Skeletal muscle tissue (tissue), 4 donors: ENCODE results near the gene IDI1. TPM values are rescaled to one million over a fixed set of nuclear protein-coding genes. Genes with fewer than 3 reads are reported as not detected.

Experiments used
- H3K27ac ChIP-seq: one replicate; pipeline ENCODE4 v1.7.0; 2013; ENCODE audit warnings: mild to moderate bottlenecking, low read depth, low read length, inconsistent platforms
- H3K27me3 ChIP-seq, 3 donors: one replicate each; pipeline ENCODE4 v1.7.0; 2013; ENCODE audit warnings: low read length in 3 of 3; ENCODE audit not compliant: control insufficient read depth in 3 of 3, insufficient read depth in 3 of 3
- H3K36me3 ChIP-seq, 3 donors: one replicate each; pipeline ENCODE4 v1.7.0; 2013; ENCODE audit warnings: low read length in 3 of 3; ENCODE audit not compliant: control insufficient read depth in 3 of 3, insufficient read depth in 3 of 3
- H3K4me1 ChIP-seq, 3 donors: one replicate each; pipeline ENCODE4 v1.7.0; 2013; ENCODE audit warnings: low read length in 3 of 3, mild to moderate bottlenecking in 3 of 3; ENCODE audit not compliant: control insufficient read depth in 3 of 3, insufficient read depth in 3 of 3
- H3K4me3 ChIP-seq, 3 donors: one replicate each; pipeline ENCODE4 v1.7.0; 2013; ENCODE audit warnings: low read length in 3 of 3
- H3K9ac ChIP-seq, 3 donors: one replicate each; pipeline ENCODE4 v1.7.0; 2013; ENCODE audit warnings: low read length in 3 of 3, mild to moderate bottlenecking in 3 of 3, moderate library complexity in 2 of 3, low read depth in 1 of 3
- H3K9me3 ChIP-seq, 3 donors: one replicate each; pipeline ENCODE4 v1.7.0; 2013; ENCODE audit warnings: low read length in 3 of 3; ENCODE audit not compliant: control insufficient read depth in 3 of 3
- total RNA-seq: library from RNA; depleted of rRNA; stranded (reverse); fragments of >200 nt; gene quantifications from one replicate; pipeline ENCODE4 v1.2.3, GENCODE V29; 2014
- donor health status: Osteomylitis.

Gene IDI1
- total RNA-seq, 1 donor from 2014 or later, result 31.8 TPM

DNA sequence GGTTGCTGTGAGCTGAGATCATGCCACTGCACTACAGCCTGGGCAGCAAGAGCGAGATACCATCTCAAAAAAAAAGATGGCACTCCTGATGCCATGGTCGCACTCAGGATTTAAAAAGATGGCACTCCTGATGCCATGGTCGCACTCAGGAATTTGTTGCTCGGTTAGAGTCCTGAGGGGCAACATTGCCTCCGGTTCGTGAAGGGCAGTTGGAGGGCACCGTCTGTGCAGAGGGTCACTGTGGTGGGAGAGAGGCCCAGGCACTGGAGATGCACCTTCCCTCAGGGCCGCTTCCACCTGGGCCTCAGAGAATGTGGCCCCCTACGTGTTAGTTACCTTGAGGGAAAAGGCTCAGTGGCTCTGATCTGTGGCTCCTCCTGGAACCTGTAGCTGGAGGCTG is 42.3 kb downstream of the IDI1 start:
- Histone ChIP-seq H3K4me3 (no peak overlapping the region), H3K4me1 (no peaks in the 10 kb centered on the region), H3K9ac (no peak overlapping the region), H3K9me3 (peaks cover 0 to 6% (median 0%) of the 10 kb centered on the region in 3 donors), H3K27ac (no peak overlapping the region), H3K27me3 (no peaks in the 10 kb centered on the region), H3K36me3 (peaks cover 75 to 88% (median 84%) of the 10 kb centered on the region in 3 donors)

DNA sequence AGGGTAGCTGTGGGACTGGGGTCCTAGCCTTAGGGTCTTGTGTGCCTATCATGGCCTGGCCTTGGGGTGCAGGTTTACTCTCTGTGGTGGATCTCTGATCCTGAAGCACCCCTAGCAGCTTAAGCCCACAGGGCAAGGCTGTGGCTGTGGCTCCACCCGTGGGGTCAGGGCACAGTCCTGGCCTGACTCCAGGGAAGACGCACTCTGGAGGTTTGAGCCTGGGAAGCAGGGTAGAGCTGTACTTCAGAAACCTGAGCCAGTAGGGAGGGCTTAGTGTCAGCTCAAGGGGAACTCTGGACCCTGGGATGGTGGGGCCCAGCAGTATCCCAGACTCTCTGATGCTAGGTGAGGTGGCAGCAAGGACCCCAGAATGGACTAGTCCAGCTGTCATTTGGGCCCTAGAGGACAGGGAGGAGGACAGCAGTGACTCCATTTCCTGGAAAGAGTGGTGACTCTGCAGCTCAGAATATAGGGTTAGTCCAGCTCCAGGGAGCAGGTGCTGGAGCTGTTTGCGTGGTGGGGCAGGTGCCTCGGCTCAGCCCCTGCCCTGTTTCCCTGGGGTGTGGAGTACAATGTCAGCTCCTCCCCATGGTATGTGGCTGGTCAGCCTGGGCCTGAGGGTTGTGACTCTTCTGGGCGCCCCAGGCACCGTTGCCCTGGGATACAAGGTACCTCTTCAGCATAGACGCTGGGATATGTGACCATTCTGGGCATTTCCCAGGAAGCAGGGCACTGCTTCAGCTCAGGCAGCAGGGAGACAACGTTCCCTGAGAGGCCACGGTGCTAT is 44.8 kb downstream of the IDI1 start:
- no peak overlapping the region for H3K4me3 ChIP-seq
- H3K9ac ChIP-seq, result no peak overlapping the region
- H3K36me3 ChIP-seq, result peaks cover 75 to 86% (median 84%) of the 10 kb centered on the region in 3 donors
- H3K27me3 ChIP-seq, result no peaks in the 10 kb centered on the region
- H3K4me1 ChIP-seq, result no peaks in the 10 kb centered on the region
- peaks cover 0 to 6% (median 0%) of the 10 kb centered on the region in 3 donors for H3K9me3 ChIP-seq
- H3K27ac ChIP-seq, result no peak overlapping the region

DNA sequence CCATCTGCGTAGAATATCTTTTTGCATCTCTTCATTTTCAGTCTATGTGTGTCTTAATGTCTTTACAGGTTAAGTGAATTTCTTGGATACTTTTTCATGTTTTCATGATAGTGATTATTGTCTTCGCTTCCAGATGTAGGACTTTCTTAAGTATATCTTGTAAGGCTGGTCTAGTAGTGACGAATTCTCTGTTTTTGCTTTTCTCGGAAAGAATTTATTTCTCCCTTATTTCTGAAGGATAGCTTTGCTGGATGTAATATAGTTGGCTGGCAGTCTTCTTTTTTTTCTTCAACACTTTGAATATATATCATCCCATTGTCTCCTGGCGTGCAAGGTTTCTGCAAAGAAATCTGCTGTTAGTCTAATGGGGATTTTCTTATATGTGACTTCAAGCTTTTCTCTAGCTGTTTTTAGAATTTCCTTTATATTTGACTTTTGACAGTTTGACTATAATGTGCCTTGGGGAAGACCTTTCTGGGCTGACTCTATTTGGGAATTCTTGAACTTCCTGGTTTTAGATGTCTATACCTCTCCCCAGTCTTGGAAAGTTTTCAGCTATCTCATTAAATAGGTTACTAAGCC is 46.4 kb downstream of the IDI1 start:
- Histone ChIP-seq H3K9ac (no peak overlapping the region), H3K27ac (no peak overlapping the region), H3K4me1 (no peaks in the 10 kb centered on the region), H3K9me3 (peaks cover 0 to 6% (median 0%) of the 10 kb centered on the region in 3 donors), H3K27me3 (no peaks in the 10 kb centered on the region), H3K36me3 (peaks cover 76 to 90% (median 85%) of the 10 kb centered on the region in 3 donors), H3K4me3 (no peak overlapping the region)

DNA sequence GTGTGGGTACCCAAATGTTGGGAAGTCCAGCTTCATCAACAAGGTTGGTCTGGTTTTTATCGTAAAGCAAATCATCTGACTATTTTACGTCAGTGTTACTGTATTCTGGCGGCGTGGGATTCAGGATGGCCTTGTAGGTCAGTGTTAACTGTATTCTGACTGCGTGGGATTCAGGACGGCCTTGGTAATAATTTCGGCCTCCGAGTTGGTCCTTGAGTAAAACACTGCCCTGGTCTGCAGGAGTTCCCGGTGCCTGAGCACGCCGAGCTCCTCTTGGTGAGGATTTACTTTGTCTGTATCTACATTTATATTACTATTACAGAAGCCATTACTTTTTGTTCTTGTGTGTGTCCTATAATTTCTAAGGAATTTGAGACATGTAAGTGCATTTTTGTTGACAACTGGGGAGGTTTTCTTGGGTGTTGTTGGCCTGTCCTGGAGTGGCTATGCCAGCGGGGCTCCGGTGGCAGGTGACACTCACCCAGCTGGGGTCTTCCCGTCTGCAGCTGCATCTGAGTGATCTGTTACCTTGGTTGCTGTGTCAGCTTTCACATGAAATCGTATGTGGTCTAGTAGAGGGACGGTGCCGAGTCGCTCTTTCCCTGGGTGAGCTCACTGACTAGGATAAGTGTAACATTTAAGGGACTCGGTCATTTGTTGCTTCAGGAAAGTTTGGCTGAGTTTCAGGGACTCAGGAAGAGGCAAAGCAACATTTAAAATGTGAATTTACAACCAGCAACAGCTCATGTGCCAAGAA is 51.5 kb downstream of the IDI1 start:
- Histone ChIP-seq H3K4me1 (no peaks in the 10 kb centered on the region), H3K9me3 (peaks cover 0 to 1% (median 0%) of the 10 kb centered on the region in 3 donors), H3K27me3 (no peaks in the 10 kb centered on the region), H3K27ac (no peak overlapping the region), H3K4me3 (no peak overlapping the region), H3K9ac (no peak overlapping the region), H3K36me3 (peaks cover 68 to 75% (median 69%) of the 10 kb centered on the region in 3 donors)

DNA sequence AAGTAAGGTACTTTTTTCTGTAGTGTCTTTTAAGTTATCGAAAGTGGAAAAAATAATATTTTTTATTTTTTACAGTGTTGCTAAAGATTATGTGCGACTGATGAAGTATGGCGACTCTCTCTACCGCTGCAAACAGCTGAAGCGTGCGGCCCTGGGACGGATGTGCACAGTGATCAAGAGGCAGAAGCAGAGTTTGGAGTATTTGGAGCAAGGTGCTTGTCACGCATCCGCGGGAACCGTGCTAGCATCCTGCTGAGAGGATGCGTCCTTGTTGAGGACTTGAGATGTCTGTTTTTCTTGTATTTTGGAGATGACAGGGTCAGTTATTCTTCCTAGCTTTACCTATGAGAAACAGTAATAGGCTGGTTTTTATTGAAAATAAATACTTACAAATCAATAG is 52.9 kb downstream of the IDI1 start:
- Histone ChIP-seq H3K9me3 (no peaks in the 10 kb centered on the region), H3K4me1 (peaks cover 0 to 2% (median 0%) of the 10 kb centered on the region in 3 donors), H3K27me3 (no peaks in the 10 kb centered on the region), H3K9ac (no peak overlapping the region), H3K27ac (no peak overlapping the region), H3K36me3 (peaks cover 59 to 65% (median 59%) of the 10 kb centered on the region in 3 donors), H3K4me3 (no peak overlapping the region)

DNA sequence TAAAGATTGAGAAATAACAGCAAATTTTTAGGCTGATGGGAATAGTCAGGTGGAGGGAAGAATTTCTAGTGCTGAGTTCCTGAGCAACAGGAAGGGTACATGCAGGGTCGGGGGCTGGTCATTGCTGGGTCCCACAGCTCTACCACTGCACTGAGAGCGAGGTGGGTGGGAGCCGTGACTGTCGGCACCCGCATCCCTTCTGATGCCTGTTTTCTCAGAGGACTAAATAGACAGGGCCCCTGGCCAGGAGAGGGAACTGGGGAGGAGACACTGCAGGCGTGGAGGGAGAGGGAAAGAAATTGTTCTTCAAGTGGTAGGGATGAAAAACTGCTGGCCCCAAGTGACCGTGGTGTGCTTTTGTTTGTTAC is 53.4 kb downstream of the IDI1 start:
- no peak overlapping the region for H3K9ac ChIP-seq
- H3K36me3 ChIP-seq, result peaks cover 54 to 60% (median 55%) of the 10 kb centered on the region in 3 donors
- H3K4me1 ChIP-seq, result peaks cover 0 to 6% (median 0%) of the 10 kb centered on the region in 3 donors
- H3K27me3 ChIP-seq, result no peaks in the 10 kb centered on the region
- H3K9me3 ChIP-seq, result no peaks in the 10 kb centered on the region
- H3K4me3 ChIP-seq, result no peak overlapping the region
- H3K27ac ChIP-seq, result no peak overlapping the region

DNA sequence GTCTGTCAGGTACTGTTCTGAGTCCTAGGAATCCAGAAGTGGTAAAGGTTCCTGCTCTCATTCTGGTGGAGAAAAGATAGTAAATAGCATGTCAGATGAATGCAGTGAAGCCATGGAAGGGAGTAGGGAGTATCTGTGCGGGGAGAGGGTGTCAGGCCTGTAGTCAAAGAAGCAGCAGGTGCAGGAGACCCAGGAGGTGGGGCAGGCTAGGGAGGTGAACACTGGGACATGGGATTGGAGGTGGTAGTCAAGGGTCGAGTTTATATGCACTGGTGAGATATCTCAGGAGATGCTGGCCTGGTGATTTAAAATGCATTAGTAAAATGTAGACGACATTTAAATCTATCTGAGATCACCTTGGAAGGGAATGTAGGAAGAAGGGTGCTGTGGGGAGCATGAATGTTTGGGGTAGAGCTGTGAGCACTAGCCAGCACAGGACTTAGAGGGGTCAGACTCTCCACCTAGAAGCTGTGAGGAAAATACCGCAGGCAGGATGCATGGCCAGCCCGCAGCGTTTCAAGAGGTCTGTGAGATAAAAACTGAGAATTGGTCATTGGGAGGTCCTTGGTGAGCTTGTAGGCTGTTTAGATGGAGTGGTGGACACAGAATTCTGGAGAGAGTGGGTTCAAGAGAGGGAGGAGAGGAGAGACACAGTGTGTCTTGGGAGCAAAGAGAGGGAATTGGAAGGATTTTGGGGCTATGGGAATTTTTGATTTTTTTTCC is 53.9 kb downstream of the IDI1 start:
- Histone ChIP-seq H3K4me3 (no peak overlapping the region), H3K4me1 (peaks cover 0 to 6% (median under 1%) of the 10 kb centered on the region in 3 donors), H3K27ac (no peak overlapping the region), H3K9ac (no peak overlapping the region), H3K9me3 (no peaks in the 10 kb centered on the region), H3K36me3 (peaks cover 50 to 57% (median 52%) of the 10 kb centered on the region in 3 donors), H3K27me3 (no peaks in the 10 kb centered on the region)

DNA sequence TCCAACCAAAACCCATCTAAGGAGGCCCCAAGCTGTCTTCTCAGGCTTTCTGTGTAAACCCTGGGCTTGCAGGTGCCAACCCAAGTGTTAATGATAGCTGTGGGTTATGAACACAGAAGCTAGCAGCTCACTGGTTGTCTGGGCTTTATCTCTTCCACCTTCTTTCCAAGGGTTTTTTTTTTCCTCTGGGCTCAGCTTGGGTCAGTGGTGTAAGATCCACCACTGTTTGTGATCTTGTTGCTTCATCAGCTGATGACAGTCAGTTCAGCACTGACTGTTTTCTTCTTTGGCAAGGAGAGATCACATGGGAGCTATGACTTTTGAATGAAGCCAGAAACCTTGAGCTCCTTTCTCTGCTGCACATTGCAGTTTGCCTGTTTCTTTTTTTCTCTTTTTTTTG is 56.0 kb downstream of the IDI1 start:
- Histone ChIP-seq H3K9me3 (no peaks in the 10 kb centered on the region), H3K36me3 (peaks cover 29 to 39% (median 37%) of the 10 kb centered on the region in 3 donors), H3K9ac (no peak overlapping the region), H3K4me1 (peaks cover 8 to 16% (median 11%) of the 10 kb centered on the region in 3 donors), H3K27me3 (no peaks in the 10 kb centered on the region), H3K27ac (no peak overlapping the region), H3K4me3 (no peak overlapping the region)

DNA sequence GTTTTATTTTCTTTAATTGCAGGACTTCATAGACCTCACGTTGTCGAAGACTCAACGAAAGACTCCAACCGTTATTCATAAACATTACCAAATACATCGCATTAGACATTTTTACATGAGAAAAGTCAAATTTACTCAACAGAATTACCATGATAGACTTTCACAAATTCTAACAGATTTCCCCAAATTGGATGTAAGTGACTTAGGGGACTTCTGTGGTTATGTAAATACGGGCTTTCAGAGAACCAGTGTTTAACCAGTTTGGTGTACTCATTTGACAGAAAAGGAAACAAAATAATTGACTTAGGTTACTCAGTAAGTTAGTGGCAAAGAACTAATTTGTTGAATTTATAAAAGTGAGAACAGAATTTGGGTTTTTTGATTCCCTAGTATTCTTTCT is 56.5 kb downstream of the IDI1 start:
- Histone ChIP-seq H3K36me3 (peaks cover 25 to 36% (median 33%) of the 10 kb centered on the region in 3 donors), H3K27ac (no peak overlapping the region), H3K27me3 (no peaks in the 10 kb centered on the region), H3K4me1 (peaks cover 10 to 20% (median 15%) of the 10 kb centered on the region in 3 donors), H3K4me3 (no peak overlapping the region), H3K9me3 (no peaks in the 10 kb centered on the region), H3K9ac (no peak overlapping the region)
